HT-29 (cell line): ENCODE results near the gene PTP4A2. TPM values are rescaled to one million over a fixed set of nuclear protein-coding genes. Genes with fewer than 3 reads are reported as not detected.

ENCODE experiments used
- DNase-seq: peaks from one replicate; pipeline ENCODE4 v3.0.0-alpha.2; 2015; ENCODE audit warnings: low spot score
- total RNA-seq: library from RNA; depleted of rRNA; stranded (reverse); fragments of >200 nt; shearing (Covaris generic); gene quantifications from 2 replicates; pipeline ENCODE4 v1.2.3, GENCODE V29; 2014; rRNA removed

Gene PTP4A2
- 198 and 218 TPM in 2 replicates for total RNA-seq

DNA sequence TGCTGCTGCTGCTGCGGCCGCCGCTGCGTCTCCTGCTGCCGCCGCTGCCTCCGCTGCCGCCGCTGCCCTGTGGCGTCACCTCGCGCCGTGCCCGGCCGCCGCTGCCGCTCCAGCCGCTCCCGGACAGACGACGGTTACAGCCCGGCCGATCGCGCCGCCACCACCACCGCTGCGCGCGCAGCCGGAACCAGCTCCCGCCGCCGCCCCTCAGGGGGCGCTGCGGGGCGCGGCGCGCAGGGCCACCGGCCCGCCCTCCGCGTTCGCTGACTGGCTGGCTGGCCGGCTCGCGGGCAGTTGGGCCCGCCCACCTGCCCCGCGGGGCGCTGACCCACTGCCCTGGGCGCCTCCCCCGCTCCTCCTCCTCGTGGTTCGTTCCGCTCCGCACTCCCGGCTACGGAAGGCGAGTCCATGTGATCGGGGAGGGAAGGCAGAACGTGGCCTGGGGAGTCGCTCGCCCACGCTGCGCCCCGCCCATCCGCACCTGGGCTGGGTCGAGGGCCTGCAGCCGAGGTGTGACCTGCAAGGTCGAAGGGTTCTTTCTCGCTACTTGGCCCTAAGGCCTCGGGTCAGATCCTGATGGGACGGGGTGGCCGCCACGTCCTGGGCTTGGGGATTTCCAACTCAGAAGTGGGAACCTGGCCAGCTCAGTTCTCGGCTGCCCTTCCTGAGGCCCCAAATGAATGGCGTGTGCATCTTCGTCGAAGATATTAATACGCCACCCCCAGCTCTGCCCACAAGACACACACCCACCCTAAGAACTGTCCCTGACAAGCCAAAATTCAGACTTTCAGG is at the start of gene PTP4A2:
PTP4A2 (minus strand) TSS at position 185 of the 792 bp plus-strand sequence. CDS start 19,303 bp downstream, outside the sequence.
- peak; percentile 96 for DNase-seq

- no peak for DNase-seq
Measured at GRCh38 chr1:31987135-31987619, 49.0 kb upstream of the PTP4A2 start.

- DNase-seq = no peak
Measured at GRCh38 chr1:31985430-31985829, 47.3 kb upstream of the PTP4A2 start.

DNA sequence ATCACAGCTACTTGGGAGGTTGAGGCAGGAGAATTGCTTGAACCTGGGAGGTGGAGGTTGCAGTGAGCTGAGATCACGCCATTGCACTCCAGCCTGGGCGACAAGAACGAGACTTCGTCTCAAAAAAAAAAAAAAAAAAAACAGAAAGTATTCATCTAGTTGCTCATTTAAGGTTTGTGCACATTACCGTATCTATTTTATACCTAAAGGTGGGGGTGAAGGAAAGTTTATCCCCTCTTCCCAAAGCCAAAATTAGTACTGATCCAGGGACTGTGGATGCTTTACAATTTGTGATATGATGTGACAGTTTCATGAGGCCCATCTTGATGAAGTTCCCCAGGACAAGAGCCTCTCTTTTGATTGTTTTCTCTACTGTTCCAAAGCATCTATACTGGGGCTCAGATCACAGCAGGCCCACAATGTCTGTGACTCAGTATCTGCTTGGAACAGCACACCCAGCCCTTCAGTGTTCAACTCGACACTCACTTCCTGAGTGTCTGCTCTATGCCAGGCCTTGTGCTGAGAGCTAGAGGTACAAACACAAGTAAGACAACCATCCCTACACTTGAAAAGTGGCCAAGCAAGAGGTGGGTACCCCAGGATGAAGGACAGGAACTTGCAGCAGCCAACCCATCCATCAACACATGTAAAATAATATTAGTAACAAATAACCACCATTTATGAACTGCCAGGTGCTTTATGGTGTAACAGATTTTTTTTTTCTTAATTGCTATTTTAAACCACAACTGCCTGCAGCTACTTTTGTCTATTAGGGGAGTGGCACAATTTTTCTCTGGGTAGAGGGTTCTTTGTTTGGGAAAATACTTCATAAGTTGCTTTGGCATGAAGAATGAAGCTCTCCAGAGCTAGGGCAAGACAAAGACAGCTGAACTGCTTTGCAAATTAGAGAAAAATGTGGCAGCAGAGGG is 46.5 kb upstream of the PTP4A2 start:
- no peak for DNase-seq

DNA sequence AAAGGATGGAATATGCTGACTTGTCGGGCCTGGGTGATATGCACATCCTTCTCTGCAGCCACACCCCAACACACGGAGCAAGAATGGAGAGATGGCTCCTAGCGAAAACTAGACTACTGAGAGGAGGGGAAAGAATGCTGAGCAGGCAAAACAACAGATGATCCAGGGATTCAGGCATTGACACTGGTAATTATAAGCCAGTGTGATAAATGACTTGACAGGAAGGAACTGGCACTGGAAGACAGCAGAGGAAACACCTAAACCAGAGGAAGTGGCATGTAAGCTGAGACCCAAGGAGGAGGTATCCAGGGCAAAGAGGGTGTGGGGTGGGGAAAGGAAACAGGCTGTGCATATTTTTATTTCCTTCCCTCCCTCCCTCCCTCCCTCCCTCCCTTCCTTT is 43.8 kb upstream of the PTP4A2 start:
- DNase-seq = no peak

DNA sequence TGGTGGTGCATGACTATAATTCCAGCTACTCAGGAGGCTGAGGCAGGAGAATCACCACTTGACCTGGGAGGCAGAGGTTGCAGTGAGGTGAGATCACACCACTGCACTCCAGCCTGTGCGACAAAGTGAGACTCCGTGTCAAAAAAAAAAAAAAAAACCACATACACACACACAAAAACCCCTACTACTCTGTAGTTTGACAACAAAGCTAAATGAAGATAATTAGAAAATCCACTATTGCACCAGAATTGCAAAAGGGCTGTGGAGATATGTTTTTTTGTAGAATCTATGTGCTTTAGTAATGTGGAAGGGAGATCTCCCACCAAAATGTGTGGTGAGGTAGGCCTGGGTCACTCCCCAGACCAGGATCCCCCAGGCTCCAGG is 43.3 kb upstream of the PTP4A2 start:
- no peak for DNase-seq

- no peak for DNase-seq
Measured at GRCh38 chr1:31980835-31981455, 42.8 kb upstream of the PTP4A2 start.

- DNase-seq = no peak
Measured at GRCh38 chr1:31978843-31979400, 40.8 kb upstream of the PTP4A2 start.

DNA sequence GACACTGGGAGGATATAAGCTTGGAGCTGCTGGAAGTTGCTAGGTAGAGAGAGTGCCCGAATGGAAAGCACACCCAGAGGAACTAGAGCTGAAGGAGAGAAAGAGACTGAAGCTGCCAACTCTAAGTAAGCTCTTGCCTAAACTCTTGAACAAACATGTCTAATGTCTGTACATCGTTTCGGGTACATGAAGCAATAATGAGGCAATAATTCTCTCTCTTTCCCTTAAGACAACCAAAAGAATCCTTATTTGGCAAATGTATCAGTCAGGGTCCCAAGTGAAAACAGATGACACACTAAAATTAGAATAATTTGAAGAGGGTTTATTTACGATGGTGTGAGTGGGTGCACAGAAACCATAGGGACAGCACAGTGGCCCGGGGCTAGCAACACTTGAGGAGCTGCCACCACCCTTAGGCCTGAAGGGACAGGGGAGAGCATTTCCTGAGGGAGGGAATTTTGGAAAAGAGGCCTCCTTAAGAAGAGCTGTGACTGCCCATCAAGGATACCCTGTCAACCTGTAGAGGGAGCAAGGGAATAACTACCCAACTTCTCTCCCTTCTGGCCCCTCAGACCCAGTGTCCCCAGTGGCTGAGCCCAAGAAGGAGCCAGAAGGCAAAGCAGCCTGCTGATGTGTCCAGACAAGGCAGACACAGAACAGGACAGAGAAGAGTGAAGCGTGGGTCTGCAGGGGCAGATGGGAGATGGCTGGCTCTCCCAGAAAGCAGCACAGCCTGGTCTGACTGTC is 39.4 kb upstream of the PTP4A2 start:
- peak; percentile 64 for DNase-seq

GRCh38 chr1:31976401-31976800 is 38.2 kb upstream of the PTP4A2 start:
- DNase-seq = no peak

GRCh38 chr1:31970873-31971272 is 32.7 kb upstream of the PTP4A2 start:
- no peak for DNase-seq

DNA sequence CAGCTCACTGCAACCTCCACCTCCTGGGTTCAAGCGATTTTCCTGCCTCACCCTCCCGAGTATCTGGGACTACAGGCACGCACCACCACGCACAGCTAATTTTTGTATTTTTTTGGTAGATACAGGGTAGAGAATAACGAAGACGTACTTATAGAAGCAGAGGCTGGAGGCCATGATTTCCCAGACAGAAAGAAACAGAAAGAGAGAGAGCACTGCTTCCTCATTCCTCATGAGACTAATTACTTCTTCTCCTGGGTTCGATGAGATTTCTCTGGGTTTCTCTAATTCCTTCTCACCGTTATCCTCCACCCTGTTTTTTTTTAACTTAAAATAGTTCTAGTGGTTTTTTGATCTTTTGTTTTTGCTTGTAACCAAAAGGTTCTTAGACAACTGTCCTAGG is 23.4 kb upstream of the PTP4A2 start:
- DNase-seq = no peak

GRCh38 chr1:31959521-31960340 is 21.6 kb upstream of the PTP4A2 start:
- no peak for DNase-seq

DNA sequence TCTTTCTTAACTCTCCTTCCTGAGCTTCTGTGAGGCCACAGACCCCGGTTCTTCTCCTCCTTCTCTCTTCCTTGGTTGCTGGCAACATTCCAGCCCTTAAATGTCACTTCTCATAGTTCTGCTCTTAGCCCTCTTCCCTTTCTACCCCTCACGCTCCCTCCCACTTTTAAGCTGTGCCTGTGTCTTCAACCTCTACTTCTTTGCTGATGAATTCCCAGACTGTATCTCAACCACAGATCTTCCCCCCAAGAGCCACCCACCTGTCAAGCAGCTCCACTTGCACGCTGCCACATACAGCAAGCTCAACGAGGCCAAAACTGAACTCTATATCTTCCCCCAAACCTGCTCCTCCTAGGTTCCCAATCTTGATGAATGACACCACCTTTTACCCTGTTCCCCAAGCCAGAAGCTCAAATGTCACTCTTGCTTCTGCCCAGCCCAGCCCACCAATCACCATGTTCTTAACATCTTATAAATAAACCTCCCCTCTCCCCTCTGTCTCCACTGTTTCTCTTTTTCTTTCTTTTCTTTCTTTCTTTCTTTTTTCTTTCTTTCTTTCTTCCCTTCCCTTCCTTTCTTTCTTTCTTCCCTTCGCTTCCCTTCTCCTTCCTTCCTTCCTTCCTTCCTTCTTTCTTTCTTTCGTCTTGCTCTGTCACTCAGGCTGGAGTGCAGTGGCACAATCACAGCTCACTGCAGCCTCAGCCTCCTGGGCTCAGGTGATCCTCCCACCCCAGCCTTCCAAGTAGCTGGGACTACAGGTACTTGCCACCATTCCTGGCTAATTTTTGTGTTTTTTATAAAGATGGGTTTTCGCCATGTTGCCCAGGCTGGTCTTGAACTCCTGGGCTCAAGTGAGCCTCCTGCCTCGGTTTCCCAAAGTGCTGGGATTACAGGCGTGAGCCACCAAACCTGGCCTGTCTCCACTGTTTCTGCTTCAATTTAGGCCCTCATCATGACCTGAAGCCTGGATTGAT is 19.8 kb upstream of the PTP4A2 start:
- no peak for DNase-seq

- peak; percentile 93 for DNase-seq
Measured at GRCh38 chr1:31955917-31956736, 18.0 kb upstream of the PTP4A2 start.

GRCh38 chr1:31954607-31955283 is 16.6 kb upstream of the PTP4A2 start:
- peak; percentile 77 for DNase-seq

DNA sequence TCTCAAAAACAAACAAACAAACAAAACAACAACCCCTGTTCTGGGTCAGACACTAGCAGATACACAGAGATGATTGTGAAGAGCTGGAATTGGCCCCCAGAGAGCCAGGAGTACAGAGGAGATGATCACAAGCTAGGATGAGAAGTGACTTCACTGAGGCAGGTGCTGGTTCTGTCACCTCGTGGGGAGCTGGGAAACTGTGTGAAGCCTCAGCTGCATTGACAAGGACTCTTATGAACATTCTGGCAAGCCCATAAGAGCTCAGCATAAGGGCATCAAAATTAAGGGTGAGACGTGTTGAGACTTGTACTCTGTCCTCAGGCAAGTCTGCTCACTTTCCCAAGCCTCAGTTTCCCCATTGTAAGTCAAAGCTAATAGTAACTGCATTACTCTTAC is 14.7 kb upstream of the PTP4A2 start:
- no peak for DNase-seq
